AG10803 (cell line): Measurements from ENCODE around the gene IDH3B.

Experiments used
- DNase-seq: peaks from one replicate; pipeline ENCODE4 v3.0.0; 2010; ENCODE audit warnings: low read depth
- H3K4me3 ChIP-seq: 2 replicates; pipeline ENCODE4 v1.5.1; 2011; ENCODE audit warnings: mild to moderate bottlenecking, low read length, control low read depth
- CTCF ChIP-seq: conservative IDR thresholded peaks from 2 replicates; pipeline ENCODE4 v1.5.1; 2011; ENCODE audit warnings: mild to moderate bottlenecking, low read length, control low read depth, inconsistent platforms

Gene IDH3B

GRCh38 chr20:2617099-2617714 is 46.8 kb downstream of the IDH3B start:
- no peak overlapping the region for H3K4me3 ChIP-seq
- DNase-seq: no peak
- no peak for TF ChIP-seq CTCF

- TF ChIP-seq CTCF: no peak
- no peak for DNase-seq
- no peak overlapping the region for H3K4me3 ChIP-seq
These were observed 47.4 kb downstream of the IDH3B start for GRCh38 chr20:2616634-2617033.

- DNase-seq: no peak
- no peak overlapping the region for H3K4me3 ChIP-seq
- TF ChIP-seq CTCF: no peak
These were observed 51.9 kb downstream of the IDH3B start for GRCh38 chr20:2612073-2612472.

GRCh38 chr20:2610941-2611720 is 52.9 kb downstream of the IDH3B start:
- DNase-seq: no peak
- TF ChIP-seq CTCF: no peak

GRCh38 chr20:2610326-2610725 is 53.7 kb downstream of the IDH3B start:
- no peak for DNase-seq
- TF ChIP-seq CTCF: no peak
- H3K4me3 ChIP-seq: no peak overlapping the region

More at GRCh38 chr20:2610941-2611720, 52.9 kb downstream of the IDH3B start:
- H3K4me3 ChIP-seq: no peak overlapping the region
